ENCODE measurements around the gene NR1D1. TPM values are rescaled to one million over a fixed set of nuclear protein-coding genes. Genes with fewer than 3 reads are reported as not detected.
A peak's percentile ranks its signal among the peaks of the same experiment; 100 is the strongest.

The NR1D1 gene
- total RNA-seq, 1 donor from 2014 or later = 2.6 TPM

- Mint-ChIP-seq H3K4me1 (peaks cover 78% of the 10 kb centered on the region), H3K9me3 (no peaks in the 10 kb centered on the region), H3K36me3 (no peaks in the 10 kb centered on the region), H3K27ac (peak overlapping the region; percentile 81), H3K4me3 (no peak overlapping the region), H3K27me3 (ENCODE audit: low read depth) (no peaks in the 10 kb centered on the region)
- TF ChIP-seq, protein P1, sequence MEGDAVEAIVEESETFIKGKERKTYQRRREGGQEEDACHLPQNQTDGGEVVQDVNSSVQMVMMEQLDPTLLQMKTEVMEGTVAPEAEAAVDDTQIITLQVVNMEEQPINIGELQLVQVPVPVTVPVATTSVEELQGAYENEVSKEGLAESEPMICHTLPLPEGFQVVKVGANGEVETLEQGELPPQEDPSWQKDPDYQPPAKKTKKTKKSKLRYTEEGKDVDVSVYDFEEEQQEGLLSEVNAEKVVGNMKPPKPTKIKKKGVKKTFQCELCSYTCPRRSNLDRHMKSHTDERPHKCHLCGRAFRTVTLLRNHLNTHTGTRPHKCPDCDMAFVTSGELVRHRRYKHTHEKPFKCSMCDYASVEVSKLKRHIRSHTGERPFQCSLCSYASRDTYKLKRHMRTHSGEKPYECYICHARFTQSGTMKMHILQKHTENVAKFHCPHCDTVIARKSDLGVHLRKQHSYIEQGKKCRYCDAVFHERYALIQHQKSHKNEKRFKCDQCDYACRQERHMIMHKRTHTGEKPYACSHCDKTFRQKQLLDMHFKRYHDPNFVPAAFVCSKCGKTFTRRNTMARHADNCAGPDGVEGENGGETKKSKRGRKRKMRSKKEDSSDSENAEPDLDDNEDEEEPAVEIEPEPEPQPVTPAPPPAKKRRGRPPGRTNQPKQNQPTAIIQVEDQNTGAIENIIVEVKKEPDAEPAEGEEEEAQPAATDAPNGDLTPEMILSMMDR (IDR thresholded peaks at IDR 0.05; ENCODE audit: unreplicated experiment) = no peak
- DNase-seq (ENCODE audit: low spot score in 2 of 2, unreplicated experiment in 2 of 2) = no peak
Observed at GRCh38 chr17:40108970-40109824, 8.8 kb upstream of the NR1D1 start.

GRCh38 chr17:40107522-40108174 lies 7.3 kb upstream of the NR1D1 start:
- TF ChIP-seq, protein P1 (IDR thresholded peaks at IDR 0.05; ENCODE audit: unreplicated experiment) = no peak
- Mint-ChIP-seq H3K9me3 (no peaks in the 10 kb centered on the region), H3K4me3 (peak overlapping the region; percentile 8), H3K27ac (peak overlapping the region; percentile 93), H3K4me1 (peaks cover 77% of the 10 kb centered on the region), H3K27me3 (ENCODE audit: low read depth) (no peaks in the 10 kb centered on the region), H3K36me3 (no peaks in the 10 kb centered on the region)
- no peak for DNase-seq (ENCODE audit: low spot score in 2 of 2, unreplicated experiment in 2 of 2)

DNA sequence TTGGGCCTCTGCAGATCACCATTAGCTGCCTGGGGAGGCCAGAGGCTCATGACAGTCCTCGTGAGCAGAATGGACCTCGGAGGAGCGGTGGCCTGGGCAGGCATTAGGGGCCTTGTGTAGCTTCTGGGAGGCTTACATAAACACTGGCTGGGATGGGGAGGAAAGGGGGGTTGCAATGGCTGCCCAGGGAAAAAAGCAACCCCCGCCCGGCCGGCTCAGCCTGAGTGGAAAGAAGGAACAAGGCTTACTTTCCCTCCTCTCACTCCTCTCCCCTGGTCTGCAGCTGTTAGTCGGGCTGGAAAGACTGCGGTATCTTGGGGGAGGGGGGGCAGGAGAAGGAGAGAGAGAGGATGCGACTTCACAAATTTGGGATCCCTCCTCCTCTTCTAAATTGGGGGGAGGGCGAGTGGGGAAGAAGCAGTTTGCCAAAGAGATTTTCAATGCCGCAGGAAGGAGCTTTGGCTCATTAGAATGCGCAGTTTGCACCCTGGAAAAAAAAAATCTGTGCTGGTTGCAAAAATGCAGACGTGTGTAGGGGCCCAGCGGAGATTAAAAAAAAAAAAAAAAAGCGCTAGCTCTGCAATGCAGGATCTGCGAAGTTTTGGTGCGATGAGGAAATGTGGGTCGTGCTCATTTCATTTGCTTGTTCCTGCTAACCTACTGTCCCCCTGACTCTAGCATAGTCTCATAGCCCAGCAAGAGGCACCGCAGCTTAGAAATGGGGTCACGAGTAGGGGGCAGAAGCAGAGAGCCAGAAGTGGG lies 6.6 kb upstream of the NR1D1 start:
- DNase-seq (ENCODE audit: low spot score in 2 of 2, unreplicated experiment in 2 of 2) = no peak
- Mint-ChIP-seq H3K27ac (peak overlapping the region; percentile 93), H3K27me3 (ENCODE audit: low read depth) (no peaks in the 10 kb centered on the region), H3K9me3 (no peaks in the 10 kb centered on the region), H3K36me3 (no peaks in the 10 kb centered on the region), H3K4me1 (peaks cover 71% of the 10 kb centered on the region), H3K4me3 (peak overlapping the region; percentile 8)
- TF ChIP-seq, protein P1 (IDR thresholded peaks at IDR 0.05; ENCODE audit: unreplicated experiment) = no peak

GRCh38 chr17:40105861-40106759 lies 5.7 kb upstream of the NR1D1 start:
- Mint-ChIP-seq H3K36me3 (no peaks in the 10 kb centered on the region), H3K27ac (peak overlapping the region; percentile 93), H3K4me1 (peaks cover 67% of the 10 kb centered on the region), H3K4me3 (no peak overlapping the region), H3K9me3 (no peaks in the 10 kb centered on the region), H3K27me3 (ENCODE audit: low read depth) (no peaks in the 10 kb centered on the region)
- no peak for DNase-seq (ENCODE audit: low spot score in 2 of 2, unreplicated experiment in 2 of 2)
- TF ChIP-seq, protein P1 (IDR thresholded peaks at IDR 0.05; ENCODE audit: unreplicated experiment) = no peak

All from mesothelial cell of epicardium (in vitro differentiated cells).